Loucy (cell line): Measurements from ENCODE around the gene HEXIM1.

ENCODE experiments used
- EZH2phosphoT487 ChIP-seq: fragments of 200-600 bp; IDR thresholded peaks from 2 replicates; pipeline ENCODE4 v1.6.1; 2018; ENCODE audit warnings: antibody characterized with exemption, mild to moderate bottlenecking, moderate library complexity, borderline replicate concordance
- TF ChIP-seq, protein P1 (sequence below): fragments of 200-600 bp; sonication (generic); conservative IDR thresholded peaks from 2 replicates; pipeline ENCODE4 v1.5.1; 2014; ENCODE audit warnings: mild to moderate bottlenecking, antibody characterized with exemption, low read length

DNA sequence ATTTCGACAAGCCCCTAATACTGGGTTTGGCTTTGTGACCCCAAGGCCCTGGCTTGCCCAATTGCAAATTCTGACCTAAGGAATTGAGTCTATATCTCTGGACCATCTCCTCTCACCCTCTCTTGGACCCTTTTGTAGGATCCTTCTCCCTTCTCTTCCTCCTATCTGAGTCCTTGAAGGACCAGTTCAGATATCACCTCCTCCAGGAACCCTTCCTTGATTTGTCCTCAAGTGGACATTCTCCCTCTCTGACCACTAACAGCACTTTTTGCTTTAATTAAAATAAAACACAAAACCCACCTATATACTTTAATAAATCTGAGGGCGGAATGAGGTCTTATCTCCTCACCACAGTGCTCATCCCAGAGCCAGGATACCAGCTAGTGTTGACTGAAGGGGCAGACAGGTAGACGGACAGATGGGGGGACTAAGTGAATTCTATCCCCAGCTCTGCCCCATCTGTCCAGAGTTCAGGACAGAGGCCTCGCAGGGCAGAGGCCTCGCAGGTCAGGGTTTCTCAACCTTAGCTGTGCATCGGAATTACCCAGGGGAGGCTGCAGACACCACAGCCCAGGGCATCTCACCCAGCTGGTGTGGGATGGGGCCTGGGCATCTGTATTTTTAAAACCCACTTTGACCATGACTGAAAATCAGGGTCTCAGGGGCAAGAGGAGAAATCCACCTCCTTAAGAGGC, 25.1 kb upstream of the HEXIM1 start:
- TF ChIP-seq, protein P1, sequence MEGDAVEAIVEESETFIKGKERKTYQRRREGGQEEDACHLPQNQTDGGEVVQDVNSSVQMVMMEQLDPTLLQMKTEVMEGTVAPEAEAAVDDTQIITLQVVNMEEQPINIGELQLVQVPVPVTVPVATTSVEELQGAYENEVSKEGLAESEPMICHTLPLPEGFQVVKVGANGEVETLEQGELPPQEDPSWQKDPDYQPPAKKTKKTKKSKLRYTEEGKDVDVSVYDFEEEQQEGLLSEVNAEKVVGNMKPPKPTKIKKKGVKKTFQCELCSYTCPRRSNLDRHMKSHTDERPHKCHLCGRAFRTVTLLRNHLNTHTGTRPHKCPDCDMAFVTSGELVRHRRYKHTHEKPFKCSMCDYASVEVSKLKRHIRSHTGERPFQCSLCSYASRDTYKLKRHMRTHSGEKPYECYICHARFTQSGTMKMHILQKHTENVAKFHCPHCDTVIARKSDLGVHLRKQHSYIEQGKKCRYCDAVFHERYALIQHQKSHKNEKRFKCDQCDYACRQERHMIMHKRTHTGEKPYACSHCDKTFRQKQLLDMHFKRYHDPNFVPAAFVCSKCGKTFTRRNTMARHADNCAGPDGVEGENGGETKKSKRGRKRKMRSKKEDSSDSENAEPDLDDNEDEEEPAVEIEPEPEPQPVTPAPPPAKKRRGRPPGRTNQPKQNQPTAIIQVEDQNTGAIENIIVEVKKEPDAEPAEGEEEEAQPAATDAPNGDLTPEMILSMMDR = no peak
- no peak for TF ChIP-seq EZH2phosphoT487
